Mesenchymal stem cell (in vitro differentiated cells and primary cell): ENCODE data around the gene RGMA.

Experiments used
- DNase-seq: peaks from one replicate; pipeline ENCODE4 v3.0.0-alpha.2; 2013
- H2AFZ ChIP-seq: one replicate; pipeline ENCODE4 v1.6.1; 2013; ENCODE audit warnings: low read depth, mild to moderate bottlenecking, control low read depth, inconsistent platforms, low read length, moderate library complexity
- H2AK5ac ChIP-seq: 2 replicates; pipeline ENCODE4 v1.6.1; 2013; ENCODE audit warnings: low read length, moderate library complexity, mild to moderate bottlenecking, inconsistent platforms; ENCODE audit not compliant: severe bottlenecking
- H2BK120ac ChIP-seq: one replicate; pipeline ENCODE4 v1.6.1; 2013; ENCODE audit warnings: low read depth, mild to moderate bottlenecking, inconsistent platforms, low read length, moderate library complexity
- H2BK12ac ChIP-seq, 2 experiments: one replicate each; pipeline ENCODE4 v1.6.1; 2013; ENCODE audit warnings: inconsistent platforms in 2 of 2, low read length in 2 of 2, mild to moderate bottlenecking in 2 of 2, moderate library complexity in 2 of 2, control low read depth in 1 of 2
- H2BK15ac ChIP-seq: one replicate; pipeline ENCODE4 v1.6.1; 2013; ENCODE audit warnings: mild to moderate bottlenecking, low read depth, inconsistent platforms; ENCODE audit not compliant: poor library complexity, severe bottlenecking
- H2BK5ac ChIP-seq: 2 replicates; pipeline ENCODE4 v1.6.1; 2013; ENCODE audit warnings: low read depth, mild to moderate bottlenecking, low read length, control low read depth, inconsistent platforms; ENCODE audit not compliant: poor library complexity, severe bottlenecking
- H3K14ac ChIP-seq, 2 experiments: one replicate each; pipeline ENCODE4 v1.6.1; 2013; ENCODE audit warnings: inconsistent platforms in 2 of 2, low read length in 2 of 2, control low read depth in 1 of 2, mild to moderate bottlenecking in 1 of 2, moderate library complexity in 1 of 2
- H3K18ac ChIP-seq, 2 experiments: one replicate each; pipeline ENCODE4 v1.6.1; 2013; ENCODE audit warnings: inconsistent platforms in 2 of 2, low read length in 2 of 2, control low read depth in 1 of 2, low read depth in 1 of 2, mild to moderate bottlenecking in 1 of 2
- H3K23ac ChIP-seq, 2 experiments: one replicate each; pipeline ENCODE4 v1.6.1; 2013; ENCODE audit warnings: inconsistent platforms in 2 of 2, low read length in 2 of 2, mild to moderate bottlenecking in 2 of 2, moderate library complexity in 2 of 2, control low read depth in 1 of 2
- H3K27ac ChIP-seq: 2 replicates; pipeline ENCODE4 v1.5.1; 2013; ENCODE audit warnings: mild to moderate bottlenecking, moderate library complexity, low read length, control low read depth, inconsistent platforms; ENCODE audit not compliant: poor library complexity, severe bottlenecking
- H3K27me3 ChIP-seq, 2 experiments: 2 replicates each; pipeline versions ENCODE4 v1.6.1 to v1.7.0; 2013; ENCODE audit warnings: low read length in 2 of 2, mild to moderate bottlenecking in 2 of 2, moderate library complexity in 2 of 2, control low read depth in 1 of 2, inconsistent platforms in 1 of 2; ENCODE audit not compliant: control insufficient read depth in 1 of 2, insufficient read depth in 1 of 2
- H3K36me3 ChIP-seq, 2 experiments: 2 replicates each; pipeline versions ENCODE4 v1.6.1 to v1.7.0; 2013; ENCODE audit warnings: low read length in 2 of 2, control low read depth in 1 of 2, inconsistent platforms in 1 of 2, low read depth in 1 of 2, mild to moderate bottlenecking in 1 of 2; ENCODE audit not compliant: insufficient read depth in 2 of 2, control insufficient read depth in 1 of 2
- H3K4ac ChIP-seq, 2 experiments: one replicate each; pipeline ENCODE4 v1.6.1; 2013; ENCODE audit warnings: inconsistent platforms in 2 of 2, low read length in 2 of 2, mild to moderate bottlenecking in 2 of 2, moderate library complexity in 2 of 2, control low read depth in 1 of 2, low read depth in 1 of 2
- H3K4me1 ChIP-seq: 2 replicates; pipeline ENCODE4 v1.6.1; 2013; ENCODE audit warnings: low read depth, low read length, control low read depth; ENCODE audit not compliant: control insufficient read depth, insufficient read depth
- H3K4me2 ChIP-seq: 2 replicates; pipeline ENCODE4 v1.6.1; 2013; ENCODE audit warnings: low read length, mild to moderate bottlenecking, inconsistent platforms; ENCODE audit not compliant: poor library complexity, severe bottlenecking
- H3K4me3 ChIP-seq, 2 experiments: 2 replicates each; pipeline versions ENCODE4 v1.5.1 to v1.7.0; 2013; ENCODE audit warnings: low read length in 2 of 2, mild to moderate bottlenecking in 2 of 2, control low read depth in 1 of 2, low read depth in 1 of 2; ENCODE audit not compliant: insufficient read depth in 1 of 2
- H3K79me1 ChIP-seq: replicated peaks from 2 replicates; pipeline ENCODE4 v1.6.1; 2013; ENCODE audit warnings: mild to moderate bottlenecking, control low read depth, low read length, inconsistent platforms; ENCODE audit not compliant: poor library complexity, severe bottlenecking
- H3K9ac ChIP-seq: 2 replicates; pipeline ENCODE4 v1.7.0; 2013; ENCODE audit warnings: mild to moderate bottlenecking, low read length, moderate library complexity
- H3K9me3 ChIP-seq: 2 replicates; pipeline ENCODE4 v1.7.0; 2013; ENCODE audit warnings: mild to moderate bottlenecking, low read length; ENCODE audit not compliant: control insufficient read depth
- H4K8ac ChIP-seq: one replicate; pipeline ENCODE4 v1.6.1; 2013; ENCODE audit warnings: inconsistent platforms, mild to moderate bottlenecking, low read length, moderate library complexity
- H4K91ac ChIP-seq: one replicate; pipeline ENCODE4 v1.6.1; 2013; ENCODE audit warnings: mild to moderate bottlenecking, low read length, inconsistent platforms
- WGBS: methylation state at CpG from one replicate; pipeline ENCODE4 v1.1.7; 2013; ENCODE audit warnings: mixed read lengths; 5-methylcytosine and 5-hydroxymethylcytosine counted together

RGMA gene

DNA sequence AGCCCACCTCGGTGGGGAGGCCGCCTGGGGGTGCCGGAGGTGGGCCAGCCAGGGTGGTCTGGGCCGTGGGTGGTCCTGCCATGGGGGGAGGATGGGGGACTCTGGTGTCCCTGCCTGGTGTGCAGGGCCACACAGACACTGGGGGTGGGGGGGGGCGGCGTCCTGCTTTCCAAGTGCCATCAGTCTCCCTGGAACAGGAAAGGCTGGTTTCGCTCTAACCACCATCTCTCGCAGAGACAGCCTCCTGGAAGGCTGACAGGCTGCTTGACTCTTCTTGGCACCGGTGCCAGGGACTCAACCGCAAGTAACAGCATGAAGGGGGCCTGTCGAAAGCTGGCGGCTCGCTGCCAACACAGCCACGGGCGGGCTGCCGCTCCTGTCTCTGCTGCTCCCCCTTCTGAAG, 40.3 kb downstream of the RGMA start:
- no peak overlapping the region for H3K27ac ChIP-seq
- no peak for DNase-seq
- H3K18ac ChIP-seq, result no peak overlapping the region
- H2AFZ ChIP-seq, result no peak overlapping the region
- no peak overlapping the region for H3K4ac ChIP-seq
- peaks cover 0 to 57% of the 10 kb centered on the region in 2 experiments for H3K36me3 ChIP-seq
- no peak overlapping the region for H4K8ac ChIP-seq
- H2BK15ac ChIP-seq, result no peak overlapping the region
- peaks cover 0 to 6% of the 10 kb centered on the region in 2 experiments for H3K27me3 ChIP-seq
- no peak overlapping the region for H3K14ac ChIP-seq
- no peak overlapping the region for H3K4me2 ChIP-seq
- H3K9ac ChIP-seq, result no peak overlapping the region
- H3K79me1 ChIP-seq, result no peaks in the 10 kb centered on the region
- no peak overlapping the region for H3K4me3 ChIP-seq
- no peak overlapping the region for H2BK5ac ChIP-seq
- H3K9me3 ChIP-seq, result peaks cover 11% of the 10 kb centered on the region
- WGBS, result 90% methylated on average over 16 of the region's 16 CpGs
- H3K23ac ChIP-seq, result no peak overlapping the region
- H3K4me1 ChIP-seq, result peaks cover 2% of the 10 kb centered on the region
- no peak overlapping the region for H2AK5ac ChIP-seq
- no peak overlapping the region for H4K91ac ChIP-seq
- no peak overlapping the region for H2BK12ac ChIP-seq
- H2BK120ac ChIP-seq, result no peak overlapping the region

DNA sequence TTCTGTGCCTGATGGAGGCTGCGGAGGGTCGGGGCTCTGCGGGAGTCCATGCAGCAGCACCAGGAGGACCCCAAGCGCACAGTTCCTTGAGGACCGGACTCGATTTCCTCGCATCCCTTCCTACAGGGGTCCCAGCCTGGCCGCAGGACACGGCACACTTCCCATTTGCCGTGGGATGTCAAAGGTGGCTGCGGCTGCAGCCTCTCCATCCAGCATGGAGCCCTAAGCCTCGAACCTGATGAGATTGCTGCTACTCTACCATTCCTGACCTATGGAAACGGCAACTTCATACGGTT, 40.6 kb downstream of the RGMA start:
- H3K27me3 ChIP-seq, result peaks cover 0 to 6% of the 10 kb centered on the region in 2 experiments

DNA sequence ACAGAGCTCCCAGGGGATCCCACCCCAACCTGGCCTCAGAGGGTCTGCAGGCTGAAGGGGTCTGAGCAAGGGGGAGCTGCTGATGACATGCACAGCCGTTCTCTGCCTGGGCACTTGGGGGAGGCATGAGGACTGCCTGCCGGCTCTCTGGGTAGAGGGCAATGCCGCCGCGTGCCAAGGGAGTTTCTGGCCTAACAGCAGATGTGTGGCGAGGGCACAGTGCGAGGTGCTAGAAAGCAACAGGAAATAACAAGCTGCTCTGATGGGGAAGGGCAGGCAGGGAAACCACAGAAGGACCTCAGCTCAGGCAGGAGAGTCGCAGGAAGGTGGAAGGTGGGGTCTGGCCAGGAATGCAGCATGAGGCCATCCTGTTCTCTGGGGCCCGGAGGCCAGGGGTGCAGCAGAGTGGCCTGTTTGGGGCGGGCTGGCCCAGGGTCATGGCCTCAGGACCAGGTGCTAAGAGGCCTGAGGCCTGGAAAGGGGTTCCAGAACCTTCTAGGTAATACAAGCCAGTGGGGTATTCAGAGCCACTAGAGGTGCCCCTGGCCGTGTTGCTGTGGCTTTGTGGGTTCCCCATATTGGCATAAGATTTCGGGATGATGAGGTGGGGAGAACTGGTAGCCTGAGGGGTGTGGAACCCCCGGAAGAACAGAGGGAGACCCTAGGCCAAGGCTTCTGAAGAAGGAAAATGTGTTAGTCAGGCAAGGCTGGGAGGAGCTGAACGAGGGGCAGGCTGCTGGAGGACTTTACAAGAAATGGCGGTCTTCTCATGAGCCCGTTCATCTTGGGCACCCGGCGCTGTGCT, 41.2 kb downstream of the RGMA start:
- H3K36me3 ChIP-seq, result peaks cover 0 to 57% of the 10 kb centered on the region in 2 experiments
- peaks cover 11% of the 10 kb centered on the region for H3K9me3 ChIP-seq
- H2BK12ac ChIP-seq, result no peak overlapping the region
- H2BK5ac ChIP-seq, result no peak overlapping the region
- no peaks in the 10 kb centered on the region for H3K79me1 ChIP-seq
- no peak overlapping the region for H3K9ac ChIP-seq
- no peak overlapping the region for H2AFZ ChIP-seq
- no peak overlapping the region for H2BK120ac ChIP-seq
- H3K18ac ChIP-seq, result no peak overlapping the region
- H2BK15ac ChIP-seq, result no peak overlapping the region
- no peak overlapping the region for H4K91ac ChIP-seq
- no peak overlapping the region for H3K23ac ChIP-seq
- peaks cover 0 to 6% of the 10 kb centered on the region in 2 experiments for H3K27me3 ChIP-seq
- DNase-seq, result no peak
- no peak overlapping the region for H2AK5ac ChIP-seq
- peaks cover 2% of the 10 kb centered on the region for H3K4me1 ChIP-seq
- no peak overlapping the region for H3K14ac ChIP-seq
- no peak overlapping the region for H4K8ac ChIP-seq
- WGBS, result 86% methylated on average over 18 of the region's 18 CpGs
- H3K27ac ChIP-seq, result no peak overlapping the region
- no peak overlapping the region for H3K4me3 ChIP-seq
- H3K4ac ChIP-seq, result no peak overlapping the region
- H3K4me2 ChIP-seq, result no peak overlapping the region

More for the DNA sequence above, 40.6 kb downstream of the RGMA start:
- peaks cover 0 to 57% of the 10 kb centered on the region in 2 experiments for H3K36me3 ChIP-seq
- peaks cover 11% of the 10 kb centered on the region for H3K9me3 ChIP-seq
- no peak for DNase-seq
- no peak overlapping the region for H2BK5ac ChIP-seq
- H2BK15ac ChIP-seq, result no peak overlapping the region
- no peak overlapping the region for H3K4me2 ChIP-seq
- H3K27ac ChIP-seq, result no peak overlapping the region
- H2BK12ac ChIP-seq, result no peak overlapping the region
- H2AK5ac ChIP-seq, result no peak overlapping the region
- H2AFZ ChIP-seq, result no peak overlapping the region
- H3K4me1 ChIP-seq, result peaks cover 2% of the 10 kb centered on the region
- no peak overlapping the region for H4K8ac ChIP-seq
- H3K14ac ChIP-seq, result no peak overlapping the region
- H2BK120ac ChIP-seq, result no peak overlapping the region
- H3K79me1 ChIP-seq, result no peaks in the 10 kb centered on the region
- H4K91ac ChIP-seq, result no peak overlapping the region
- no peak overlapping the region for H3K18ac ChIP-seq
- H3K4me3 ChIP-seq, result no peak overlapping the region
- no peak overlapping the region for H3K23ac ChIP-seq
- 90% methylated on average over 13 of the region's 14 CpGs for WGBS
- no peak overlapping the region for H3K4ac ChIP-seq
- H3K9ac ChIP-seq, result no peak overlapping the region

DNA sequence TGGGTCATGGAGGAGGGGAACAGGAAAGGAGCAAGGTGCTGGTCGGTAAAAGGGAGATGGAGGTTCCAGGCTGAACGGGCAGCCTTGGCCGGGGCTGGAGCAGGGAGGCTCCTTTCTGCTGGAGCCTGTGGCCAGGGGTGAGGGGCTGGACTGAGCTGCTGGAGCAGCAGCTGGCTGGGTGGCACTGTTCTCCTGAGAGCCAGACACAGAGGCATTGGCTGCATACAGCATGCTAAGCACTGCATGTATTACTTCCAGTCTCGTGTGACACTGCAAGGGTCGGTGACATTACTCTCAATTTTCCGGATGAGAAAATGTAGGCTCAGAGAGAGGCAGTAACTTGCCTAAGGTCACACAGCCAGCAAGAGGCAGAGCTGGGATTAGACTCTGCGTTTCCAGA, 42.3 kb downstream of the RGMA start:
- Histone ChIP-seq H3K9ac (no peak overlapping the region), H2BK15ac (no peak overlapping the region), H2BK5ac (no peak overlapping the region), H3K27me3 (peaks cover 0 to 6% of the 10 kb centered on the region in 2 experiments), H3K4me3 (no peak overlapping the region), H3K18ac (no peak overlapping the region), H2AK5ac (no peak overlapping the region), H3K36me3 (peaks cover 0 to 56% of the 10 kb centered on the region in 2 experiments), H3K27ac (no peak overlapping the region), H4K91ac (no peak overlapping the region), H3K4me1 (peaks cover 2% of the 10 kb centered on the region), H2BK12ac (no peak overlapping the region), H3K4me2 (no peak overlapping the region), H3K14ac (no peak overlapping the region), H3K23ac (no peak overlapping the region), H3K79me1 (no peaks in the 10 kb centered on the region), H4K8ac (no peak overlapping the region), H3K4ac (no peak overlapping the region), H3K9me3 (peaks cover 11% of the 10 kb centered on the region), H2AFZ (no peak overlapping the region), H2BK120ac (no peak overlapping the region)
- WGBS, result 70% methylated on average over 6 of the region's 7 CpGs
- DNase-seq, result no peak
